ENCODE data around the gene HES4. TPM values are rescaled to one million over a fixed set of nuclear protein-coding genes. Genes with fewer than 3 reads are reported as not detected.
A peak's percentile ranks its signal among the peaks of the same experiment; 100 is the strongest.
"Not testable (repeated sequence)": the region's sequence is repeated elsewhere in the genome, so short reads cannot be mapped to it uniquely, and the experiment has no call there.

The HES4 gene
- total RNA-seq, 1 donor from 2014 or later = 24.8 TPM

GRCh38 chr1:980602-981395, 19.1 kb downstream of the HES4 start:
- DNase-seq (ENCODE audit: low read depth in 2 of 2) = no peak

DNA sequence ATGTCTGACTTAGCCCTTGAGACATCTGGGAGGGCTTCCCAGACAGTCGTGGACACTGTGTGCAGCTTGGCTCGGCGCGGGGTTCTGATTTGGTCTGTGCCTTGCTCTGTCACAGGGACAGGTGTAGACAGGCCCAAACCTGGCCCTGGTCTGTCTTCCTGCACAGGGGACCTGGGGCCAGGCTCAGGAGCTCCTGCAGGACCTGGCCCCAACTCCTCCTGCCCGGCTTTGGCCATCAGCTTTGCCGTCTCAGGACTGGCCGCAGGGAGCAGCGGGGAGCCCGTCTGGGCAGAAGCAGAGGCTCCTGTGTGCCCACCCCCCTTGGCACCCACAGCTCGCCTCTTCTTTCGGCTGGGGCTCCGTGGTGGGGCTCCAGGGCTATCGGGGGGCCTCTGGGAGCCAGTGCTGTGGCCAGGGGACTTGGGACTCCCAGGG, 19.7 kb downstream of the HES4 start:
- no peak for DNase-seq (ENCODE audit: low read depth in 2 of 2)

- DNase-seq (ENCODE audit: low read depth in 2 of 2) = no peak
Observed at GRCh38 chr1:979744-980072, 20.2 kb downstream of the HES4 start.

- no peak for DNase-seq (ENCODE audit: low read depth in 2 of 2)
Observed at GRCh38 chr1:978835-979743, 20.8 kb downstream of the HES4 start.

DNA sequence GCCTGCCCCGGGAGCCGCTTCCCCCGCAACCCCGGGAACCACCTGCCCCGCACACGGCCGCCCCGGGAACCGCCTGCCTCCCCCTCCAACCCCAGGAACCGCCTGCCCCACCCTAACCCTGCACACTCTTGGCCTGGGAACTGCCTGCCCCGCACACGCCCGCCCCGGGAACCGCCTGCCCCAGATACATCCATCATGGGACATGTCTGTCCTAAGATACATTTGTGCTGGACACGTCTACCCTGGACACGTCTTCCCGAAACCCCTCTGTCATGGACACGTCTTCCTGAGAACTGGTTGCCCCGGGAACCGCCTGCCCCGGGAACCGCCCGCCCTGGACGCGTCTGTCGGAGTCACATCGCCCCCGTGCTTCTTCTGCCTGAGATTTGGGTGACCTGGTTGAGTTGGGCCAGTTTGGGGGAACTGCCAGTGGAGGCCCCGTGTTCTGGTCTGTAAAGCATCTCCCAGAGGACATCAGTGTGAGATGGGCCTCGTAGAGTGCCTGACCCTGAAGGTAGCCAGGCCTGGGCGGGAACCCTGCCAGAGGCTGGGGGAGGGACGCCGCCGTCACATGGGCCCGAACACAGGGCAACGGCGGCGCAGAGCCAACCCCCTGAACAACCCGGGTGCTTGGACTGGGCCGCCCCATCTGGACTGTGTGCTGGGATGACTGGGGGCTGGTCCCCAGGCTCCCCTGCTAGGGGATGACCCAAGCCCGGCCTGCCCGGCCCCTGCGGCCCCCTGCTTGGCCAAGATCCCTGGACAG, 21.6 kb downstream of the HES4 start:
- DNase-seq (ENCODE audit: low read depth in 2 of 2) = no peak

DNA sequence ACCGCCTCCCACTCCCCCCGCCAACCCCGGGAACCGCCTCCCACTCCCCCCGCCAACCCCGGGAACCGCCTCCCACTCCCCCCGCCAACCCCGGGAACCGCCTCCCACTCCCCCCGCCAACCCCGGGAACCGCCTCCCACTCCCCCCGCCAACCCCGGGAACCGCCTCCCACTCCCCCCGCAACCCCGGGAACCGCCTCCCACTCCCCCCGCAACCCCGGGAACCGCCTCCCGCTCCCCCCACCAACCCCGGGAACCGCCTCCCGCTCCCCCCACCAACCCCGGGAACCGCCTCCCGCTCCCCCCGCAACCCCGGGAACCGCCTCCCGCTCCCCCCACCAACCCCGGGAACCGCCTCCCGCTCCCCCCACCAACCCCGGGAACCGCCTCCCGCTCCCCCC, 23.1 kb downstream of the HES4 start:
- not testable (repeated sequence) for DNase-seq (ENCODE audit: low read depth in 2 of 2)

- DNase-seq (ENCODE audit: low read depth in 2 of 2) = peak in 1 of 2 donors; percentile 57
Observed at GRCh38 chr1:975896-976683, 23.8 kb downstream of the HES4 start.

GRCh38 chr1:975365-975764, 24.5 kb downstream of the HES4 start:
- no peak for DNase-seq (ENCODE audit: low read depth in 2 of 2)

GRCh38 chr1:974687-975328, 25.1 kb downstream of the HES4 start:
- DNase-seq (ENCODE audit: low read depth in 2 of 2) = no peak

GRCh38 chr1:974293-974640, 25.6 kb downstream of the HES4 start:
- no peak for DNase-seq (ENCODE audit: low read depth in 2 of 2)

- no peak for DNase-seq (ENCODE audit: low read depth in 2 of 2)
Observed at GRCh38 chr1:973459-974292, 26.2 kb downstream of the HES4 start.

DNA sequence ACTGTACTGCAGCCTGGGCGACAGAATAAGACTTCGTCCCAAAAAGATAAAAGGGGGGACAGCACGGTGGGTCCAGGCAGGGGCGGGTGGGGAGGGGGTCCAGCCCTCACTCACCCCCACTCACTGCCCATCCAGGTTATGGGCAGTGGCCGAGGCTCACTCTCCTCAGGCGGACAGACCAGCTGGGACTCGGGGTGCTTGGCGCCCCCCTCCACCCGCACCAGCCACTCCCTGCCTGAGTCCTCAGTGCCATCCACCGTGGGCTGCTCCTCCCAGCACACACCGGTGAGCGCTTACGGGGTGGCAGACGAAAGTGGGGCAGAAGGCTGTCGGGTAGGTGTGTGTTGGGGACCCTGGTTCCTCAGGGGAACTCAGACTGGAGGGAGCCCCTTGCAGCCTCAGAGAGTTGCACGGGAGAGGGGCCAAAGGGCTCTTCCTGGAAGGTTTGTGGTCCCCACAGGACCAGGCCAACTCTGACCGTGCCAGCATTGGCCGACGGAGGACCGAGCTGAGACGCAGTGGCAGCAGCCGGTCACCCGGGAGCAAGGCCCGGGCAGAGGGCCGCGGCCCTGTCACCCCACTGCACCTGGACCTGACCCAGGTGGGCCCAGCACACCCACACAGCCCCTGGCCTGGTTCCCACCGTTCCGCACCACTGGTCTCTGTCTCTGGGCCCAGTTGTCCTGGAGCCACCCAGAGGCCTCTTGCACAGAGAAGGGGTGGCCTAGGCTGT, 27.0 kb downstream of the HES4 start:
- no peak for DNase-seq (ENCODE audit: low read depth in 2 of 2)

GRCh38 chr1:971751-972506, 28.0 kb downstream of the HES4 start:
- no peak for DNase-seq (ENCODE audit: low read depth in 2 of 2)

- DNase-seq (ENCODE audit: low read depth in 2 of 2) = no peak
Observed at GRCh38 chr1:970973-971730, 28.7 kb downstream of the HES4 start.

GRCh38 chr1:970242-970972, 29.5 kb downstream of the HES4 start:
- no peak for DNase-seq (ENCODE audit: low read depth in 2 of 2)

- DNase-seq (ENCODE audit: low read depth in 2 of 2) = no peak
Observed at GRCh38 chr1:969260-969855, 30.5 kb downstream of the HES4 start.
